GM19025 (cell line): ENCODE data around the gene EXOC6.
"Not testable (repeated sequence)": the region's sequence is repeated elsewhere in the genome, so short reads cannot be mapped to it uniquely, and the experiment has no call there.

Experiments
- ATAC-seq: cut with Tn5 transposase; IDR thresholded peaks from one replicate; pipeline ENCODE4 v1.9.1; 2021; ENCODE audit warnings: mild to moderate bottlenecking, low read depth, moderate library complexity; ENCODE audit not compliant: unreplicated experiment

Gene EXOC6

DNA sequence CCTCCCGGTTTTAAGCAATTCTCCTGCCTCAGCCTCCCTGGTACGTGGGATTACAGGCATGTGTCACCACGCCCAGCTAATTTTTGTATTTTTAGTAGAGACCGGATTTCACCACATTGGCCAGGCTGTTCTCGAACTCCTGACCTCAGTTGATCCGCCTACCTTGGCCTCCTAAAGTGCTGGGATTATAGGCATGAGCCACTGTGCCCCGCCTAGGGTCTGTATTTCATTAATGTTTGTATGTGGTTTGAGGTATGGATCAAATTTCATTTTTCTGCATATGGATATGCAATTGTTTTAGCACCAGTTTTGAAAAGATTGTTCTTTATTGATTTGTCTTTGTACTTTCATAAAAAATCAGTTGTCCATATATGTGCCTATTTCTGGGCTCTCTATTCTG, 251.3 kb downstream of the EXOC6 start:
- no peak for ATAC-seq

DNA sequence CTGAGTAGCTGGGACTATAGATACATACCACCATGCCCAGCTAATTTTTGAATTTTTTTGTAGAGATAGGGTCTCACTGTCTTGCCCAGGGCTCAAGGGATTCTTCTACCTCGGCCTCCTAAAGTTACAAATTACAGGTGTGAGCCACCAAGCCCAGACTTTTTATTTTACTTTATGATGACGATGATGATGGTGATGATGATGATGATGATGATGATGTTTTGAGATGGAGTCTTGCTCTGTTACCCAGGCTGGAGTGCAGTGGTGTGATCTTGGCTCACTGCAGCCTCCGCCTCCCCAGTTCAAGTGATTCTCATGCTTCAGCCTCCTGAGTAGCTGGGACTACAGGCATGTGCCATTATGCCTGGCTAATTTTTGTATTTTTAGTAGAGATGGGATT, 252.8 kb downstream of the EXOC6 start:
- not testable (repeated sequence) for ATAC-seq

DNA sequence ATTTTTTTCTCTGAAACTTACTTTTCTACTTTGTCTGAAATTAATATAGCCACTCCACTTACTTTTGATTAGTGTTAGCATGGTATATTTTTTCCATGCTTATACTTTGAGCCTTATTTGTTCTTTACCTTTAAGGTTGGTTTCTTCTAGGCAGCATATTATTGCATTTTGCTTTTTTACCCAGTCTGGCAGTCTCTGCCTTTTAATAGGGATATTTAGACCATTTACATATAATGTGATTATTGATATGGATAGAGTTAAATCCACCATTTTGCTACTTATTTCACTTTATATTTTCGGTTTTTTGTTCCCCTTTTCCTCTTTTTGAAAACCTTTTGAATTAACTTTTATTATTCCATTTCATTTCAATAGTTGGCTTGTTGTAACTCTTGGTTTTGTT, 255.6 kb downstream of the EXOC6 start:
- ATAC-seq, result no peak

DNA sequence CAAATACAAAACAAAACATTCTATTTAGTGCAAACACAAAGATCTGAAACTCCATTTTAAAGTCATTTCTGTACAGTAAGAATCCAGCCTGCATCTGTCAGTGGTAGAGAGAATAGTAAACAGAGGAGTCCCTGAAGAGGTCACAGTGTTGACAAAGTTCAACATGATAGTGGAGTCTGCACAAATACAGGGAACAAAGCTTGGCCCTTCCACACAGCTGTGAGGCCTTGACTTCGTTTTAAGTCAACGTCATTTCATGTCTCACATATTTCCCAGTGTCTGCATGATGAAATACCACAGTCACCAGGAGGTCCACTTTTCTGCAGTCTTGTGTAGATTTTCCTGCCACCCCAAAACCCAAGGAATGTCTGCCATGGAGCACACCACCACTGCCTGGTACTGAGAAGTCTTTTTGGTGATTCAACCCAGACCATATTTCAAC, 258.3 kb downstream of the EXOC6 start:
- ATAC-seq, result no peak
